GM19239 (cell line): ENCODE data around the gene HCAR2.
"Not testable (repeated sequence)": the region's sequence is repeated elsewhere in the genome, so short reads cannot be mapped to it uniquely, and the experiment has no call there.

Source experiments
- DNase-seq: peaks from one replicate; pipeline ENCODE4 v3.0.0; 2011; ENCODE audit warnings: low spot score; ENCODE audit not compliant: insufficient read length
- FAIRE-seq: peaks from 2 replicates; lab custom pipeline; 2011; peaks lifted over from hg19 to GRCh38; lab: Jason Lieb, UNC

The HCAR2 gene

GRCh38 chr12:122702890-122703611, at the start of gene HCAR2:
Gene HCAR2, minus strand, starts transcription at chr12:122703357. Its CDS starts 74 bp downstream, at chr12:122703283.
- not testable (repeated sequence) for FAIRE-seq

GRCh38 chr12:122752464-122753318, 49.5 kb upstream of the HCAR2 start, which contains the start of gene DENR:
Gene DENR, plus strand, starts transcription at chr12:122752824. Its CDS starts 878 bp downstream, at chr12:122753702.
- DNase-seq: peak; percentile 91
- peak; percentile 96 for FAIRE-seq

More at GRCh38 chr12:122702890-122703611, at the start of gene HCAR2:
- not testable (repeated sequence) for DNase-seq

- FAIRE-seq: not testable (repeated sequence)
These were observed 47.8 kb upstream of the HCAR2 start for GRCh38 chr12:122750781-122751515.

GRCh38 chr12:122749569-122750332, 46.6 kb upstream of the HCAR2 start:
- no peak for DNase-seq

More at GRCh38 chr12:122750781-122751515, 47.8 kb upstream of the HCAR2 start:
- DNase-seq: not testable (repeated sequence)

GRCh38 chr12:122747224-122748135, 44.3 kb upstream of the HCAR2 start:
- no peak for DNase-seq
- no peak for FAIRE-seq

More at GRCh38 chr12:122749569-122750332, 46.6 kb upstream of the HCAR2 start:
- no peak for FAIRE-seq

- DNase-seq: no peak
- FAIRE-seq: no peak
These were observed 40.9 kb upstream of the HCAR2 start for GRCh38 chr12:122743895-122744525.

- FAIRE-seq: no peak
- no peak for DNase-seq
These were observed 37.2 kb upstream of the HCAR2 start for GRCh38 chr12:122740351-122740750.

- FAIRE-seq: no peak
- DNase-seq: no peak
These were observed 35.4 kb upstream of the HCAR2 start for GRCh38 chr12:122738571-122738970.

GRCh38 chr12:122732611-122733010, 29.5 kb upstream of the HCAR2 start:
- FAIRE-seq: no peak
- no peak for DNase-seq

GRCh38 chr12:122732170-122732569, 29.0 kb upstream of the HCAR2 start:
- FAIRE-seq (peak; percentile 84), DNase-seq (no peak)

- no peak for FAIRE-seq
These were observed 27.3 kb upstream of the HCAR2 start, which contains the start of gene HCAR1 for GRCh38 chr12:122730215-122731014. Gene HCAR1, minus strand, starts transcription at chr12:122730844. Its CDS starts 505 bp downstream, at chr12:122730339.

GRCh38 chr12:122729583-122730214, 26.5 kb upstream of the HCAR2 start:
- DNase-seq (no peak), FAIRE-seq (no peak)

More at GRCh38 chr12:122730215-122731014, 27.3 kb upstream of the HCAR2 start, which contains the start of gene HCAR1:
- DNase-seq: no peak

- no peak for DNase-seq
- FAIRE-seq: no peak
These were observed 23.0 kb upstream of the HCAR2 start for GRCh38 chr12:122726080-122726558.

GRCh38 chr12:122725452-122726079, 22.4 kb upstream of the HCAR2 start:
- FAIRE-seq (peak; percentile 81), DNase-seq (no peak)

- DNase-seq (no peak), FAIRE-seq (peak; percentile 42)
These were observed 21.6 kb upstream of the HCAR2 start for GRCh38 chr12:122724641-122725243.

GRCh38 chr12:122722387-122722786, 19.2 kb upstream of the HCAR2 start:
- no peak for FAIRE-seq
- DNase-seq: no peak
